Activated T-cell treated with anti-CD3 and anti-CD28 coated beads for 1 hour (primary cell): Measurements from ENCODE around the gene TPO.

Source experiments
- DNase-seq: peaks from one replicate; pipeline ENCODE4 v3.0.0-alpha.2; 2020; ENCODE audit warnings: low read depth

TPO gene

GRCh38 chr2:1527153-1527992 is 114.1 kb downstream of the TPO start:
- no peak for DNase-seq

GRCh38 chr2:1528273-1529064 is 115.2 kb downstream of the TPO start:
- DNase-seq: no peak

- no peak for DNase-seq
These were observed 125.4 kb downstream of the TPO start for GRCh38 chr2:1538663-1539062.

GRCh38 chr2:1539441-1539840 is 126.2 kb downstream of the TPO start:
- DNase-seq: no peak

GRCh38 chr2:1539973-1540372 is 126.7 kb downstream of the TPO start:
- DNase-seq: no peak

GRCh38 chr2:1540481-1540880 is 127.2 kb downstream of the TPO start:
- DNase-seq: no peak

- DNase-seq: no peak
These were observed 127.8 kb downstream of the TPO start for GRCh38 chr2:1541040-1541439.

GRCh38 chr2:1541819-1542475 is 128.7 kb downstream of the TPO start:
- no peak for DNase-seq

GRCh38 chr2:1542971-1543370 is 129.7 kb downstream of the TPO start:
- no peak for DNase-seq

- no peak for DNase-seq
These were observed 130.7 kb downstream of the TPO start for GRCh38 chr2:1543776-1544477.

- no peak for DNase-seq
These were observed 131.3 kb downstream of the TPO start for GRCh38 chr2:1544478-1545069.

GRCh38 chr2:1546023-1546591 is 132.8 kb downstream of the TPO start:
- peak; percentile 24 for DNase-seq

GRCh38 chr2:1546901-1547300 is 133.6 kb downstream of the TPO start:
- DNase-seq: no peak

- no peak for DNase-seq
These were observed 135.8 kb downstream of the TPO start for GRCh38 chr2:1548910-1549673.

GRCh38 chr2:1550076-1550475 is 136.8 kb downstream of the TPO start:
- no peak for DNase-seq

- peak; percentile 57 for DNase-seq
These were observed 137.5 kb downstream of the TPO start for GRCh38 chr2:1550658-1551316.

GRCh38 chr2:1551905-1552304 is 138.6 kb downstream of the TPO start:
- DNase-seq: no peak

- no peak for DNase-seq
These were observed 139.3 kb downstream of the TPO start for GRCh38 chr2:1552611-1553010.

GRCh38 chr2:1553671-1554295 is 140.5 kb downstream of the TPO start:
- no peak for DNase-seq

GRCh38 chr2:1556286-1556685 is 143.0 kb downstream of the TPO start:
- no peak for DNase-seq
